Adipocyte (in vitro differentiated cells): ENCODE results near the gene MUSK.
"Not testable (repeated sequence)": the region's sequence is repeated elsewhere in the genome, so short reads cannot be mapped to it uniquely, and the experiment has no call there.

ENCODE experiments used
- DNase-seq: peaks from one replicate; pipeline ENCODE4 v3.0.0-alpha.2; 2015; ENCODE audit warnings: low read depth
- H3K27me3 ChIP-seq: replicated peaks from 2 replicates; pipeline ENCODE4 v1.7.0; 2013; ENCODE audit warnings: mild to moderate bottlenecking, low read length, moderate library complexity; ENCODE audit not compliant: control insufficient read depth, insufficient read depth
- H3K36me3 ChIP-seq: 2 replicates; pipeline ENCODE4 v1.7.0; 2013; ENCODE audit warnings: low read length, mild to moderate bottlenecking, moderate library complexity; ENCODE audit not compliant: control insufficient read depth, insufficient read depth, severe bottlenecking
- H3K4me1 ChIP-seq: 2 replicates; pipeline ENCODE4 v1.7.0; 2013; ENCODE audit warnings: mild to moderate bottlenecking, low read length, moderate library complexity; ENCODE audit not compliant: control insufficient read depth, insufficient read depth
- H3K4me3 ChIP-seq: 2 replicates; pipeline ENCODE4 v1.7.0; 2013; ENCODE audit warnings: mild to moderate bottlenecking, low read length, moderate library complexity
- H3K9ac ChIP-seq: 2 replicates; pipeline ENCODE4 v1.7.0; 2013; ENCODE audit warnings: mild to moderate bottlenecking, low read length, moderate library complexity
- H3K9me3 ChIP-seq: 2 replicates; pipeline ENCODE4 v1.7.0; 2013; ENCODE audit warnings: mild to moderate bottlenecking, low read length, moderate library complexity; ENCODE audit not compliant: control insufficient read depth

The MUSK gene

GRCh38 chr9:110812886-110813285 lies 144.3 kb downstream of the MUSK start:
- no peaks in the 10 kb centered on the region for H3K9me3 ChIP-seq
- DNase-seq: no peak
- H3K9ac ChIP-seq: no peak overlapping the region
- H3K27me3 ChIP-seq: no peaks in the 10 kb centered on the region
- H3K4me3 ChIP-seq: no peak overlapping the region
- H3K36me3 ChIP-seq: no peaks in the 10 kb centered on the region
- peaks cover 12% of the 10 kb centered on the region for H3K4me1 ChIP-seq

DNA sequence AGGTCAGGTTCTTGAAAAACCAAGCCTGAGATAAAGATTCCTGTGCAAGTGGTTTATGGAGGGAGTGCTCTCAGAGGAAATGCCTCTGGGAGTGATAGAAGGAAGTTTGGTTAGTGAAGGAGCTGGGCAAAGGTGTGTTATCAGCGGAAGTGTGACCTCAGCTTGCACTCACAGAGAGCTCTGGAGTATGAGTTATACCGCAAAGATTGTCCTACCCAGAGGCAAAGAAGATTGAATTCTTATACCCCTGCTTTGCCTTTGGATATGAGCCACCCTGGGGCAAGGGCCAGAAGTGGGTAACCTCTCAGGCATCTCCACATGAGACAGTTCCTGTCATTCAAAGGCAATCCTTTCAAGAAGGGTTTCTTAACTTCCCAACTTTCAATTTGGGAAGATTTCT lies 145.6 kb downstream of the MUSK start:
- Histone ChIP-seq H3K27me3 (no peaks in the 10 kb centered on the region), H3K9ac (no peak overlapping the region), H3K36me3 (no peaks in the 10 kb centered on the region), H3K9me3 (no peaks in the 10 kb centered on the region), H3K4me1 (peaks cover 12% of the 10 kb centered on the region), H3K4me3 (no peak overlapping the region)
- DNase-seq: no peak

GRCh38 chr9:110815361-110815760 lies 146.8 kb downstream of the MUSK start:
- Histone ChIP-seq H3K4me1 (peaks cover 12% of the 10 kb centered on the region), H3K27me3 (no peaks in the 10 kb centered on the region), H3K9ac (no peak overlapping the region), H3K36me3 (no peaks in the 10 kb centered on the region), H3K4me3 (no peak overlapping the region), H3K9me3 (no peaks in the 10 kb centered on the region)
- no peak for DNase-seq

GRCh38 chr9:110820381-110820780 lies 151.8 kb downstream of the MUSK start:
- no peak overlapping the region for H3K4me3 ChIP-seq
- no peak overlapping the region for H3K9ac ChIP-seq
- H3K9me3 ChIP-seq: no peaks in the 10 kb centered on the region
- no peak for DNase-seq
- no peaks in the 10 kb centered on the region for H3K36me3 ChIP-seq
- H3K27me3 ChIP-seq: no peaks in the 10 kb centered on the region
- H3K4me1 ChIP-seq: peaks cover 6% of the 10 kb centered on the region

DNA sequence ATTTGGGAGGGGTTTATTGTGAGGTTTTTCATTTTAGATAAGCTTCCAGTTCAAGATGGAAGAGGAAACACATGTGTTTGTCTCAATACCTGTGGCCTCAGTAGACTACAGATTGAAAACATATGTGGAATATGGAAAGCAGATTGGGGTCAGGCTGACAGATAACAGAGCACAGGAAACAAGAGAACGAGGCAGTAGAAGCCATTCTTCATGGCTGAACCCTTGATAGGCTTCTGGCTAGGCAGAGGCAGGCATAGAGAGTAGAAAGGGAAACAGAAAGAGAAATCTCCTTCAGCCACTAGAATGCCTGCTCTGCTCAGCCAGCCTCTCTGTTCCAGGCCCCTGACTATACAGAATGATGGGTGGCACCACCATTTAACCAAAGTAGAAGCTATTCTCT lies 152.5 kb downstream of the MUSK start:
- no peak for DNase-seq
- Histone ChIP-seq H3K9me3 (no peaks in the 10 kb centered on the region), H3K36me3 (no peaks in the 10 kb centered on the region), H3K4me1 (no peaks in the 10 kb centered on the region), H3K27me3 (no peaks in the 10 kb centered on the region), H3K4me3 (no peak overlapping the region), H3K9ac (no peak overlapping the region)

GRCh38 chr9:110825129-110825528 lies 156.5 kb downstream of the MUSK start:
- H3K27me3 ChIP-seq, H3K9ac ChIP-seq, H3K36me3 ChIP-seq, H3K4me3 ChIP-seq, H3K9me3 ChIP-seq, DNase-seq: not testable (repeated sequence)
- H3K4me1 ChIP-seq: peaks cover 13% of the 10 kb centered on the region

- Histone ChIP-seq H3K9ac (no peak overlapping the region), H3K9me3 (no peaks in the 10 kb centered on the region), H3K36me3 (no peaks in the 10 kb centered on the region), H3K4me1 (peaks cover 13% of the 10 kb centered on the region), H3K27me3 (no peaks in the 10 kb centered on the region), H3K4me3 (no peak overlapping the region)
- no peak for DNase-seq
Observed at GRCh38 chr9:110825950-110826349, 157.4 kb downstream of the MUSK start.

- not testable (repeated sequence) for DNase-seq, H3K9ac ChIP-seq
Observed at GRCh38 chr9:110826400-110826799, 157.8 kb downstream of the MUSK start.

DNA sequence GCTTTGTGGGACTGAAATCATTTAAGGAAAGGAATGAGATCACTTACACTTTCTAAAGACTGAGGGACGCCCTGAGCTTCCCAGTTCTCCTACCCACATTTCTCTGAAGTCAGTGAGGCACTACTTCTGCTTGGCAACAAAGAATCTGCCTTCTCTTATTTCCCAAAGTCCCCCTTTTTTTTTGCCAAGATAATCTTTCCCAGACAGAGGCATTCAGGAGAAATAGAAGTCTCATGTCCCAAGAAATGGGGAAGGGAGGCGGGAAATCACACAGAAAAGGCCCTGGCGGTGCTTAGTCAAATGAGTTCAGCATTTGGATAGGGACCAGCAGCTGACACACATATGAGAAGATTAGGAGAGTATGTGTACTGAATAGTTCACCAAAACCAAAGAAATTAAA lies 159.7 kb downstream of the MUSK start:
- no peak overlapping the region for H3K4me3 ChIP-seq
- H3K36me3 ChIP-seq: no peaks in the 10 kb centered on the region
- H3K27me3 ChIP-seq: no peaks in the 10 kb centered on the region
- H3K4me1 ChIP-seq: peaks cover 13% of the 10 kb centered on the region
- H3K9me3 ChIP-seq: no peaks in the 10 kb centered on the region
- peak overlapping the region; percentile 48 for H3K9ac ChIP-seq
- peak; percentile 84 for DNase-seq

More at GRCh38 chr9:110826400-110826799, 157.8 kb downstream of the MUSK start:
- not testable (repeated sequence) for H3K36me3 ChIP-seq, H3K27me3 ChIP-seq, H3K9me3 ChIP-seq, H3K4me3 ChIP-seq
- H3K4me1 ChIP-seq: peaks cover 13% of the 10 kb centered on the region

GRCh38 chr9:110830495-110830894 lies 161.9 kb downstream of the MUSK start:
- Histone ChIP-seq H3K36me3 (no peaks in the 10 kb centered on the region), H3K4me1 (peaks cover 20% of the 10 kb centered on the region), H3K9me3 (no peaks in the 10 kb centered on the region), H3K9ac (no peak overlapping the region), H3K27me3 (no peaks in the 10 kb centered on the region), H3K4me3 (no peak overlapping the region)
- DNase-seq: no peak

DNA sequence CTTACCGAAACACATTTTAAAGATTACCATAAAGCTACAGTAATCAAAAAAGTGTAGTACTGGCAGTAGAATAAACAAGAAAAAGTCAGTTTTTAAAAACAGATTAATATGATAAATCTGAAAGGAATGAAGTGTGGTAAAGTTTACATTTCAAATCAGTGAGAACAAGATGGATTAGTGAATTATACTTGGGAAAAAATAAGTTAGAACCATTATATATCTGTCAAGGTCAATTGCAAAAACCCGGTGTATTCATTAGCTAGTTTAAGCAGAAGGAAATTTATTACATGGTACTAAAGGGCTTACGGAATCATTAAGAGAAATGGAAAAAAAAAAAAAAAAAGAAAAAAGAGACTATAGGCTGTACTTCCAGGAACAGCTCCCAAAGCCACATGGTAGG lies 164.3 kb downstream of the MUSK start:
- no peak overlapping the region for H3K4me3 ChIP-seq
- no peaks in the 10 kb centered on the region for H3K9me3 ChIP-seq
- no peaks in the 10 kb centered on the region for H3K36me3 ChIP-seq
- H3K4me1 ChIP-seq: peaks cover 28% of the 10 kb centered on the region
- H3K27me3 ChIP-seq: no peaks in the 10 kb centered on the region
- H3K9ac ChIP-seq: no peak overlapping the region
- DNase-seq: peak; percentile 2

- Histone ChIP-seq H3K9me3 (no peaks in the 10 kb centered on the region), H3K27me3 (no peaks in the 10 kb centered on the region), H3K4me3 (no peak overlapping the region), H3K4me1 (peaks cover 17% of the 10 kb centered on the region), H3K36me3 (no peaks in the 10 kb centered on the region), H3K9ac (peak overlapping the region; percentile 73)
- DNase-seq: peak; percentile 81
Observed at GRCh38 chr9:110835404-110835803, 166.8 kb downstream of the MUSK start.
